Neuronal stem cell (in vitro differentiated cells): ENCODE results near the gene LENG1.

Experiments used
- DNase-seq: peaks from one replicate; pipeline ENCODE4 v3.0.0-alpha.2; 2013; ENCODE audit warnings: low spot score
- H2AFZ ChIP-seq: one replicate; pipeline ENCODE4 v1.6.1; 2013; ENCODE audit warnings: mild to moderate bottlenecking, low read length, inconsistent platforms
- H2AK5ac ChIP-seq: 2 replicates; pipeline ENCODE4 v1.6.1; 2013; ENCODE audit warnings: low read depth, mild to moderate bottlenecking, inconsistent platforms, low read length, moderate library complexity, mixed read lengths
- H2BK120ac ChIP-seq: 2 replicates; pipeline ENCODE4 v1.6.1; 2013; ENCODE audit warnings: low read depth, mild to moderate bottlenecking, inconsistent platforms, low read length, moderate library complexity, mixed read lengths
- H2BK12ac ChIP-seq: one replicate; pipeline ENCODE4 v1.6.1; 2013; ENCODE audit warnings: low read length, inconsistent platforms
- H2BK15ac ChIP-seq: 2 replicates; pipeline ENCODE4 v1.6.1; 2013; ENCODE audit warnings: mild to moderate bottlenecking, low read length, inconsistent platforms, mixed read lengths
- H2BK5ac ChIP-seq: one replicate; pipeline ENCODE4 v1.6.1; 2013; ENCODE audit warnings: inconsistent platforms, mild to moderate bottlenecking, low read length, moderate library complexity
- H3K14ac ChIP-seq: one replicate; pipeline ENCODE4 v1.6.1; 2013; ENCODE audit warnings: low read length, inconsistent platforms
- H3K18ac ChIP-seq: 2 replicates; pipeline ENCODE4 v1.6.1; 2013; ENCODE audit warnings: low read length, inconsistent platforms
- H3K23ac ChIP-seq: 2 replicates; pipeline ENCODE4 v1.6.1; 2013; ENCODE audit warnings: low read depth, mild to moderate bottlenecking, mixed read lengths, low read length, inconsistent platforms; ENCODE audit not compliant: poor library complexity
- H3K27ac ChIP-seq: replicated peaks from 3 replicates; pipeline ENCODE4 v1.5.1; 2013; ENCODE audit warnings: low read length, inconsistent platforms
- H3K27me3 ChIP-seq, 3 experiments: 2 replicates each; pipeline ENCODE4 v1.6.1; 2013; ENCODE audit warnings: low read length in 3 of 3, mild to moderate bottlenecking in 2 of 3, inconsistent platforms in 1 of 3, low read depth in 1 of 3, mixed read lengths in 1 of 3, moderate library complexity in 1 of 3; ENCODE audit not compliant: control insufficient read depth in 3 of 3, insufficient read depth in 3 of 3
- H3K36me3 ChIP-seq, 2 donors: replicated peaks in 1 of 2; 2 replicates each; pipeline ENCODE4 v1.6.1; 2013; ENCODE audit warnings: low read length in 2 of 2; ENCODE audit not compliant: control insufficient read depth in 2 of 2, insufficient read depth in 2 of 2
- H3K4ac ChIP-seq: 2 replicates; pipeline ENCODE4 v1.6.1; 2013; ENCODE audit warnings: inconsistent platforms, mild to moderate bottlenecking, low read length, moderate library complexity
- H3K4me1 ChIP-seq, 2 donors: 1 replicate in 1 of 2; 2 replicates in 1 of 2; pipeline ENCODE4 v1.6.1; 2013; ENCODE audit warnings: low read length in 2 of 2, low read depth in 1 of 2; ENCODE audit not compliant: control insufficient read depth in 2 of 2, insufficient read depth in 1 of 2
- H3K4me2 ChIP-seq: one replicate; pipeline ENCODE4 v1.6.1; 2013; ENCODE audit warnings: mild to moderate bottlenecking, low read length, inconsistent platforms; ENCODE audit not compliant: insufficient read depth, poor library complexity, severe bottlenecking
- H3K4me3 ChIP-seq, 2 donors: 2 replicates each; pipeline ENCODE4 v1.5.1; 2013; ENCODE audit warnings: low read length in 2 of 2, mild to moderate bottlenecking in 2 of 2, inconsistent platforms in 1 of 2, moderate library complexity in 1 of 2
- H3K79me1 ChIP-seq: one replicate; pipeline ENCODE4 v1.6.1; 2013; ENCODE audit warnings: low read depth, mild to moderate bottlenecking, inconsistent platforms, low read length, moderate library complexity
- H3K9ac ChIP-seq: one replicate; pipeline ENCODE4 v1.6.1; 2013; ENCODE audit warnings: mild to moderate bottlenecking, low read depth, low read length, inconsistent platforms; ENCODE audit not compliant: poor library complexity
- H3K9me3 ChIP-seq, 2 donors: replicated peaks in 1 of 2; 2 replicates each; pipeline versions ENCODE3 to v1.6.1; 2013; ENCODE audit warnings: low read length in 2 of 2, mild to moderate bottlenecking in 2 of 2, inconsistent platforms in 1 of 2, low read depth in 1 of 2, mixed read lengths in 1 of 2, moderate library complexity in 1 of 2; ENCODE audit not compliant: control insufficient read depth in 2 of 2, insufficient read depth in 1 of 2
- H4K8ac ChIP-seq: one replicate; pipeline ENCODE4 v1.6.1; 2013; ENCODE audit warnings: low read depth, mild to moderate bottlenecking, inconsistent platforms, low read length, moderate library complexity
- H4K91ac ChIP-seq: one replicate; pipeline ENCODE4 v1.6.1; 2013; ENCODE audit warnings: low read length, low read depth, mild to moderate bottlenecking, inconsistent platforms; ENCODE audit not compliant: poor library complexity
- WGBS, 2 donors: extraction: QIAGEN DNeasy Blood & Tissue Kit; methylation state at CpG; one replicate each; pipeline ENCODE4 v1.1.7; 2013; ENCODE audit warnings: missing lambda C conversion rate in 2 of 2, mixed read lengths in 1 of 2; ENCODE audit not compliant: insufficient read length in 2 of 2, insufficient replicate concordance in 1 of 2; ENCODE audit errors: extremely low coverage in 2 of 2; 5-methylcytosine and 5-hydroxymethylcytosine counted together

LENG1 gene

GRCh38 chr19:54191811-54192453 lies 32.4 kb upstream of the LENG1 start:
- H3K4me1 ChIP-seq: peaks cover 8% of the 10 kb centered on the region in 2 donors
- peak overlapping the region; percentile 26 for H3K4ac ChIP-seq
- peak overlapping the region; percentile 98 for H3K27ac ChIP-seq
- H2BK5ac ChIP-seq: peak overlapping the region; percentile 94
- H2BK15ac ChIP-seq: no peak overlapping the region
- H4K91ac ChIP-seq: no peak overlapping the region
- H3K4me3 ChIP-seq: peak overlapping the region; percentile 77 to 91
- peak overlapping the region; percentile 98 for H3K9ac ChIP-seq
- H2BK120ac ChIP-seq: no peak overlapping the region
- DNase-seq: no peak
- H2BK12ac ChIP-seq: no peak overlapping the region
- no peaks in the 10 kb centered on the region for H3K27me3 ChIP-seq
- WGBS, 2 donors: no CpG with 5 or more reads among the region's 19 CpGs
- H3K18ac ChIP-seq: peak overlapping the region; percentile 48
- peaks cover 11 to 52% of the 10 kb centered on the region in 2 donors for H3K36me3 ChIP-seq
- peak overlapping the region; percentile 98 for H2AFZ ChIP-seq
- peak overlapping the region; percentile 30 for H2AK5ac ChIP-seq
- H3K14ac ChIP-seq: no peak overlapping the region
- peaks cover 12% of the 10 kb centered on the region for H3K79me1 ChIP-seq
- peak overlapping the region; percentile 72 for H3K4me2 ChIP-seq
- H3K9me3 ChIP-seq: no peaks in the 10 kb centered on the region
- H4K8ac ChIP-seq: no peak overlapping the region
- peak overlapping the region; percentile 81 for H3K23ac ChIP-seq

- WGBS, 2 donors: no CpG with 5 or more reads among the region's 77 CpGs
- H3K4me3 ChIP-seq: peak within 1 kb of the TSS; percentile 77 to 91
- H3K18ac ChIP-seq: peak within 1 kb of the TSS; percentile 100
- peaks cover 15% of the 10 kb centered on the region for H3K79me1 ChIP-seq
- peak within 1 kb of the TSS; percentile 98 for H2AFZ ChIP-seq
- H3K4me2 ChIP-seq: peak within 1 kb of the TSS; percentile 91
- H3K4me1 ChIP-seq: peaks cover 8% of the 10 kb centered on the region in 2 donors
- peak within 1 kb of the TSS; percentile 63 for H2AK5ac ChIP-seq
- peak within 1 kb of the TSS; percentile 85 for H4K91ac ChIP-seq
- H2BK120ac ChIP-seq: peak within 1 kb of the TSS; percentile 94
- peak within 1 kb of the TSS; percentile 99 for H3K9ac ChIP-seq
- peak; percentile 92 for DNase-seq
- H3K9me3 ChIP-seq: no peaks in the 10 kb centered on the region
- peak within 1 kb of the TSS; percentile 97 for H2BK15ac ChIP-seq
- H2BK12ac ChIP-seq: no peak within 1 kb of the TSS
- peak within 1 kb of the TSS; percentile 94 for H2BK5ac ChIP-seq
- H3K36me3 ChIP-seq: peaks cover 18 to 54% of the 10 kb centered on the region in 2 donors
- peak within 1 kb of the TSS; percentile 84 for H3K4ac ChIP-seq
- no peak within 1 kb of the TSS for H4K8ac ChIP-seq
- no peak within 1 kb of the TSS for H3K14ac ChIP-seq
- no peaks in the 10 kb centered on the region for H3K27me3 ChIP-seq
- H3K27ac ChIP-seq: peak within 1 kb of the TSS; percentile 98
- peak within 1 kb of the TSS; percentile 98 for H3K23ac ChIP-seq
These were observed 31.7 kb upstream of the LENG1 start, which contains the start of gene TSEN34 for GRCh38 chr19:54191011-54191810. TSS of gene TSEN34 (plus strand) at chr19:54191308. CDS start at chr19:54191365, 57 bp downstream.

- WGBS, 2 donors: no CpG with 5 or more reads among the region's 56 CpGs
- peak overlapping the region; percentile 77 to 91 for H3K4me3 ChIP-seq
- H3K4ac ChIP-seq: no peak overlapping the region
- peak overlapping the region; percentile 94 for H2BK5ac ChIP-seq
- peak; percentile 100 for DNase-seq
- H3K36me3 ChIP-seq: peaks cover 18 to 53% of the 10 kb centered on the region in 2 donors
- H2BK12ac ChIP-seq: no peak overlapping the region
- H2AFZ ChIP-seq: peak overlapping the region; percentile 98
- H3K18ac ChIP-seq: peak overlapping the region; percentile 100
- peaks cover 8% of the 10 kb centered on the region in 2 donors for H3K4me1 ChIP-seq
- H3K9me3 ChIP-seq: no peaks in the 10 kb centered on the region
- H3K14ac ChIP-seq: no peak overlapping the region
- H3K4me2 ChIP-seq: peak overlapping the region; percentile 91
- H2AK5ac ChIP-seq: no peak overlapping the region
- peaks cover 15% of the 10 kb centered on the region for H3K79me1 ChIP-seq
- H3K27ac ChIP-seq: peak overlapping the region; percentile 98
- H3K9ac ChIP-seq: peak overlapping the region; percentile 99
- no peaks in the 10 kb centered on the region for H3K27me3 ChIP-seq
- H2BK120ac ChIP-seq: peak overlapping the region; percentile 94
- no peak overlapping the region for H4K91ac ChIP-seq
- H4K8ac ChIP-seq: no peak overlapping the region
- H2BK15ac ChIP-seq: peak overlapping the region; percentile 97
- peak overlapping the region; percentile 98 for H3K23ac ChIP-seq
These were observed 31.0 kb upstream of the LENG1 start for GRCh38 chr19:54190503-54191010.
